ENCODE results near the gene CPD.

- TF ChIP-seq, protein P1, sequence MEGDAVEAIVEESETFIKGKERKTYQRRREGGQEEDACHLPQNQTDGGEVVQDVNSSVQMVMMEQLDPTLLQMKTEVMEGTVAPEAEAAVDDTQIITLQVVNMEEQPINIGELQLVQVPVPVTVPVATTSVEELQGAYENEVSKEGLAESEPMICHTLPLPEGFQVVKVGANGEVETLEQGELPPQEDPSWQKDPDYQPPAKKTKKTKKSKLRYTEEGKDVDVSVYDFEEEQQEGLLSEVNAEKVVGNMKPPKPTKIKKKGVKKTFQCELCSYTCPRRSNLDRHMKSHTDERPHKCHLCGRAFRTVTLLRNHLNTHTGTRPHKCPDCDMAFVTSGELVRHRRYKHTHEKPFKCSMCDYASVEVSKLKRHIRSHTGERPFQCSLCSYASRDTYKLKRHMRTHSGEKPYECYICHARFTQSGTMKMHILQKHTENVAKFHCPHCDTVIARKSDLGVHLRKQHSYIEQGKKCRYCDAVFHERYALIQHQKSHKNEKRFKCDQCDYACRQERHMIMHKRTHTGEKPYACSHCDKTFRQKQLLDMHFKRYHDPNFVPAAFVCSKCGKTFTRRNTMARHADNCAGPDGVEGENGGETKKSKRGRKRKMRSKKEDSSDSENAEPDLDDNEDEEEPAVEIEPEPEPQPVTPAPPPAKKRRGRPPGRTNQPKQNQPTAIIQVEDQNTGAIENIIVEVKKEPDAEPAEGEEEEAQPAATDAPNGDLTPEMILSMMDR (IDR thresholded peaks at IDR 0.05) = no peak
- TF ChIP-seq POLR2AphosphoS5 (IDR thresholded peaks at IDR 0.05) (no peak), EP300 (IDR thresholded peaks at IDR 0.05) (no peak)
Observed at GRCh38 chr17:30347488-30347887, 31.2 kb upstream of the CPD start.
